Measurements from ENCODE around the gene SREK1.
"Not testable (repeated sequence)": the region's sequence is repeated elsewhere in the genome, so short reads cannot be mapped to it uniquely, and the experiment has no call there.

The SREK1 gene

DNA sequence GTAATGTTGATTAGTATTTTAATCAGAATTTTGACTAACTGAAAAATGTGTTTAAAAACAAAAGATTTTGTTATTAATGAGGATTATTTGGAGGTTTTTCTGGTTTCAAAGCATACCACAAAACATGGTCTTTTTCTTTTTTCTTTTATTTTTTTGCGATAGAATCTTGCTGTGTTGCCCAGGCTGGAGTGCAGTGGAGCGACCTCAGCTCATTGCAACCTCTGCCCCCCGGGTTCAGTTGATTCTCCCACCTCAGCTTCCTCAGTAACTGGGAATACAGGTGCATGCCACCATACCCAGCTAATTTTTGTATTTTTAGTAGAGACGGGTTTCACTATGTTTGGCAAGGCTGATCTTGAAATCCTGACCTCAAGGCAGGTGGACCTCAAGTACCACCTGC is 24.1 kb downstream of the SREK1 start:
- DNase-seq: no peak

DNA sequence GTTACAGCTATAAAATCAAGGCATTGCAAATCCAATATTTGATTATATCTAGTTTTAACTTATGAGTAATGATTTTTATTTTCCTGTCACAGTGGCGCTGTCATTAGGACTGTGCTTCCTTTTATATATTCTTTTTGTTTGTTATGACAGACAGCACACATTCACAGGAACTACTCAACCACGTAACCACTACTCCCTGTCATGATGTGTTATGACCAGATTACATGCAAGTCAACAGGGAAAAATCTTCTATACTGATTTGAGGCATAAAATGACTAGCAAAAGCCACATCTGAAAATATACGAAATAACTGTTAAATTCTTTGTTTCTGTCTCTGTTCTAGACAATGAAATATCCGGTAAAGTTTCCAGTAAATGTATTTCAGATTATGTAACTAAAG is 25.4 kb downstream of the SREK1 start:
- no peak for DNase-seq

DNA sequence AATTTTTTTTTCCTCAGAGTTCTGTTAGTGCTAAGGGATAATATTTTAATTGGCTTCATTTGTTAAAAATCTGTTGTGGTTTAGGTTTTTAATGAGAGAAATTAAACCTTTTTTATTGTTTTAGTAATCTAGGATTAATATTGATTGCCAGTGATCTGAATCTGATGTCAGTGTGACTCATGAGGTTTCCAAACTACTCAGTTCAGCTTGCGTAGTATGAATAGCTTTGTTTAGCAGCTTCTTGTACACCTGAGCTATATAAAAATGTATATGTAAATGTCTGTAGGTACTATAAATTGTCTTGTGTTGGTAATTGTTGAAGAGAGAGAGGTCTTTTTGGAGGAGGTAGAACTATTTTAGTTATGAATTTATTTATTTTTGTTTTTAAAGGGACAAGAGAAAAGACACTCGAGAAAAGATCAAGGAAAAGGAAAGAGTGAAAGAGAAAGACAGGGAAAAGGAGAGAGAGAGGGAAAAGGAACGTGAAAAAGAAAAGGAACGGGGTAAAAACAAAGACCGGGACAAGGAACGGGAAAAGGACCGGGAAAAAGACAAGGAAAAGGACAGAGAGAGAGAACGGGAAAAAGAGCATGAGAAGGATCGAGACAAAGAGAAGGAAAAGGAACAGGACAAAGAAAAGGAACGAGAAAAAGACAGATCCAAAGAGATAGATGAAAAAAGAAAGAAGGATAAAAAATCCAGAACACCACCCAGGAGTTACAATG is 26.3 kb downstream of the SREK1 start:
- no peak for DNase-seq

DNA sequence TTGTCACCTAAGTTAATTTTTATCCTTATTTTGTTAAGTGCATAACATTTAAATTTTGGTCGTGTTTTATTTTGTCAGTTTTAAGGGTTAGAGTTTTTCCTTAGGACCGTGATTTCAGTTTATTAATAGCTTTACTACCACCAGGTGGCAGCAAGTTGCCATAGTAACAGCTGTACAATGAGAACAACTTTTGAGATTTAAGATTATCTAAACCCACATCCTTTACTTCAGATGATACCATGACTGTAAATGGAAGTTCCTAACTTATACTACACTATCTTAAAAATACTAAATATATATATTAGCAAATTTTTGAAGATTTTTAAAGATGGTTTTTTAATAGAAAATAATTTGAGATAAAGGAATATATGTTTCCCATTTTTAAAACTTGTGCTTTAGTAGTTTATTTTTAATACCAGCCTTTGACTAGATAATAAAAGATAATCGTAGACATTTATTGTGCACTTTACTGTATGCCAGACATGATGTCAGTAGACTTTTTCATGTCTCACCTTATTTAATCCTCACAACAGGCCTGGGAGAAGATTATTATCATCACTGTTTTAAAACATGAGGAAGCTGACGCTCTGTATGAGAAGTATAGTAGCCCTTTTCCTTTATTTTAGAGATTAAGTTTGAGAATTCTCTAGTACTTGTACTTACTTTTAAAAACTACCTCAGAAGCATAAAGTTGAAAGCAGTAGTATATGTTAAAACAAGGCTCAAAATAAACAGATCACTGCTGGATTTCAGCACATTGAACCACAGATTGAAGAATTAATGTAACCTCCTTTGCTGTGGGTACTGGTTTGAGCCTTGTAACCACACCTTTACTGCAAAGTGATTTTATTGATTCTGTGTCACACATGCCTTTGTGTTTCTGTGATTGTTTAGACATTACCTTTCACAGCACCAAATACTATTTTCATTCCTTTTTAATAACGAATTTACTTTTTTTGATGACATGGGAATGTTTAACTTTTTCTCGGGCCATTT is 27.5 kb downstream of the SREK1 start:
- DNase-seq: peak; percentile 53

DNA sequence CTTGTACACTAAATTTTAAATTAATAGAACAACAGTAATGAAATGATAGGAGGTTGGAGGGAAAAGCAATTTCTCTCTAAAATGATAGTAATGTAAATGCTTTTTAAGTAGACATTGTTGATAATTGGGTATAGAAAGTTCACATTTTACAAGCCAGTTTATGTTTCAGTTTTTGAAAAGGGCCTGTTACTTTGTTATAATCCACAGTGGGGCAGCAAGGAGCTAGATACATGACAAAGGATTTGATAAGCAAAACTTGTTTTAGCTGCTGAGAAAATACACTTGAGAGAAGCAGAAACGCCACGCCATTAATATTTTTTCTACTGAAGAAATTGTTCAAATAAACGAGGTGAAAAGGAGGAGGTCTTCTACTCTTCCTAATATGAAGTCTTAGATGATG is 30.2 kb downstream of the SREK1 start:
- DNase-seq: peak; percentile 15

DNA sequence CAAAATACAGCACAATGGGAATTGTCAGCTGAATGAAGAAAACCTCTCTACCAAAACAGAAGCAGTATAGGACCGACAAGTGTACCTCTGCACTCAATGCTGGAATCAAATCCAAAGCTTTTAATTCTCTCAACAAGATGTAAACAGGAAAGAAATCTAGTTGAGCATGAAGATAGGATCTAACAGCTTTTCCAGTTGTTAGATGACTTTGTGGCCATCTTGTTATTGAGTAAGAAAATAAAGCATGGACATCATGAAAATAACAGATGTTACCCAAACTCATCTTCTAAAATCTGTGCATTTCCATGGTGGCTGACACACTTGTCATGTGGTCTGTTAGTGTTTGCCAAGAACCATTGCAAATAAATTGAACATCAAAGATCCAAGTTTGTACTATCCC is 34.7 kb downstream of the SREK1 start:
- DNase-seq: no peak

DNA sequence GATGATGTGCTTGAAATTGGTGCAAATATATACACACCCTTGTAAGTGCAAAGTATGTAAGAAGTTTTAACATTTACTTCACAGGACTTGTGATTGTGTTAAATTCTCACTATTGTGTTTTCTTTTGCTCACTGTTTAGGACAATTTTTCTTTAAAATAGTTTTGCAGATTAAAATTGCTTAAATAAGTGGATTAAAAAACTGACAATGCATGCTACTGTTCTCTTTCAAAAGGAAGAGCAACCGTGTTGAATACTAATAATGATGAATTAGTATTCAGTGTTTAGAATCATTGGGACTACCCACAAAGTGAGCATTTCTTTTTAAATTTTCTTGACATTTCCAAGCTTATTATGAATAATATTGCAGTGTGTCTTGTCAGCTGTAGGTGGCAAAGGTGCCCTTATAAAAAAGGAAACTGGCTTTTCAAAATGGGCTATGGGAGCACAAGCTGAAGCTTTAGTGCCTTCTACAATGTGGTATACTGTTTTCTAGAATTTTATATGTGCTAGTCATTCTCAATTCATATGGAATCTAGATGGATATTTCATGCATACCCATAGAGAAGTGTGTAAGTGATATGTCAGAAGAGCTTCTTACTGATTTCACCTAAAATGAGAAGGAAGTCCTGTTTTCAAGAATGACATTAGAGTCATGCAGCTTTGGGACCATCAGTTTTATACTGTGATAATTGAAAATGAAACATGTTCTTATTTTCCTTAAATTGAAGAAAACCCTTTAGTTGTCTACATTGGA is 35.4 kb downstream of the SREK1 start:
- no peak for DNase-seq

DNA sequence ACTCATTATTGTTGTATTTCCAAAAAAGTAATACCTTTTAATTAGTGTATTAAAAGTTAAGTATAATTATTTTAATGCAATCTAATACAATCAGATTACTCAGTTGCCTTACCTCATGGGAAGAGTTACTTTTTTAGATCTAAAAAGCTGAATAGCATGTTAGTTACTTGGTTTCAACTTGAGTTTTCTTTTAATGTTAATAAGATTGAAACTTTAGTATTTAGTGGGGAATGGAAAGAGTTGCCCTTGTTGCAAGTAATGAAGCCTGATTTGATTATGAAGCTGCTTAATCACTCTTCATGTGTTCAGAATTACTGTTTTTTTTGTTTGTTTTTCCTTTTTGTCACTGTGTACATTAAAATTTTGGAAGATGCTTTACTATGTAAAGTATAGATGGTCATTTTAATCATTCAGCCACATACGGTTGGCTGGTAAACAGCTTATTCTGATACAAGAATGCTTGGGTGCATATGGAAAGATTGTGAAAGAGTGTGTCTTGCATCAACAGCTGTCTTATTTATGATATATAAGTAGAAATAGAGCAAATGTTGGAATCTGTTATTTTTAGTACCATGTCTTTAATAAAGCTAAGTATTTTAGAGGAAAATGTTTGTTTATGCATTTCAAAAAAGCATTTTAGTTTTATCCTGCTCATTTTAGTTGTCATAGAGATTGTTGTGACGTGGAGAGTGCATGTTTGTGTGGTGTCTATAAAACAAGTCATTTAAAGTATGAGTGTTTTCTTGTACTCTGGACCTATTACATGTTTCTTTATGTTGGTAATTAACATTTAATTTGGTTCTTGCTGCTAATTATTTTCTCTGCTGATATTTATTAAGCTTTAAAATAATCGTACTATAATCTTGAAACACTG is 36.4 kb downstream of the SREK1 start:
- no peak for DNase-seq

DNA sequence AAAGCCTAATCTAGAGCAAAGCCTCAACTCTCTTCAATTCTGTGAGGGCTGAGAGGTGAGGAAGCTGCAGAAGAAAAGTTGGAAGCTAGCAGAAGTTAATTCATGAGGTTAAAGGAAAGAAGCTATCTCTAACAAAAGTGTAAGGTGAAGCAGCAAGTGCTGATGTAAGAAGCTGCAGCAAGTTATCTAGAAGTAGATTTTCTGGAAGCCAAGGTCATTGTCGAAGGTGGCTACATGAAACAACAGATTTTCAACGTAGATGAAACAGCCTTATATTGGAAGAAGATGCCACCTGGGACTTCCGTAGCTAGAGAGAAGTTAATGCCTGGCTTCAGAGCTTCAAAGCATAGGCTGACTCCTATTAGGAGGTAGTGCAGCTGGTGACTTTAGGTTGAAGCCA is 42.0 kb downstream of the SREK1 start:
- DNase-seq: no peak

DNA sequence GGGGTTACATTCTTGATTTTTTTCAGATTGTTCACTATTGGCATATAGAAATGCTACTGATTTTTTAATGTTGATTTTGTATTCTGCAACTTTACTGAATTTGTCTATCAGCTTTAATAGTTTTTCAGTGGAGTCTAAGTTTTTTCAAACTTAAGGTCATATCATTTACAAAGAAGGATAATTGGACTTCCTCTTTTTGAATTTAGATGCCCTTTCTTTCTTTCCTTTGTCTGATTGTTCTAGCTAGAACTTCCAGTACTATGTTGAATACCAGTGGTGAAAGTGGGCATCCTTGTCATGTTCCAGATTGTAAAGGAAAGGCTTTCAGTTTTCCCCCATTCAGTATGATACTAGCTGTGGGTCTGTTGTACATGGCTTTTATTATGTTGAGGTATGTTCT is 49.3 kb downstream of the SREK1 start:
- no peak for DNase-seq

DNA sequence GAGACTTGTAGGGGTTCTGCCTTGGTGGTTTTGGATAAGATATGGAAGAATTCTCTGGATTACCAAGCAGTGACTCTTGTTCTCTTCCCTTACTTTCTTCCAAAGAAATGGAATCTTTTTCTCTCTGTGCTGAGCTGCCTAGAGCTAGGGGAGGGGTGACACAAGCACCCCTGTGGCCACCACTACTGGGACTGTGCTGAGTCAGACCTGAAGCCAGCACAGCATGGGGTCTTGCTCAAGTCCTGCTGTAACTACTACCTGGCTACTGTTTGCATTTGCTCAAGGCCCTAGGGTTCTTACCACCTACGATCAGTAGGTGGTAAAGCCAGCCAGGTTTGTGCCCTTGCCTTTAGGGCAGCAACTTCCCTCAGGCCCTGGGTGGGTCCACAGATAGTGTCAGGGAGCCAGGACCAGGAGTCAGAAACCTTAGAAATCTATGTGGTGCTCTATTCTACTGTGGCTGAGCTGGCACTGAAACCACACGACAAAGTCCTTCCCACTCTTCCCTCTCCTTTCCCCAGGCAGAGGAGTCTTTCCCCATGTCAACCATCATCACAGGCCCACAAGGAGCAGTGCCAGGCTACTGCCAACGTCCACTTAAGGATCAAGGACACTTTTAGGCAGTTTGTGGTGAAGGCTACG is 53.8 kb downstream of the SREK1 start:
- DNase-seq: peak; percentile 25

DNA sequence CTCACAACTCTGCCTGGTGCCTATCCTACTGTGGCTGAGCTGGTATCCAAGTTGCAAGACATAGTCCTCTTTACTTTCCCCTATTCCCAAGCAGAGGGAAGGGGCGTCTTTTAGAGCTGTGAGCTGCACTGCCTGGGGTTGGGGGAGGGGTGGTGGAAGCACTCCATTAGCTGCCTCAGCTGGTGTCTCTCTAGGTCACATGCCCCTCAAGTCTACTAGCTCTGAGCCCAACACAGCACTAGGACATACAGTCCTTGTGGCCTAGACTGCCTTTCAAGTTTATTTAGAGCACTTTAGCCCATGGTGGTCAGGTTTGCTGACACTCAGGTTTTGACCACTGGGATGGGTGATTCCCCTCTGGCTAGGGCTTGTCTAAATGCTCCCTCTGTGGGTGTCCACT is 54.7 kb downstream of the SREK1 start:
- DNase-seq: no peak

DNA sequence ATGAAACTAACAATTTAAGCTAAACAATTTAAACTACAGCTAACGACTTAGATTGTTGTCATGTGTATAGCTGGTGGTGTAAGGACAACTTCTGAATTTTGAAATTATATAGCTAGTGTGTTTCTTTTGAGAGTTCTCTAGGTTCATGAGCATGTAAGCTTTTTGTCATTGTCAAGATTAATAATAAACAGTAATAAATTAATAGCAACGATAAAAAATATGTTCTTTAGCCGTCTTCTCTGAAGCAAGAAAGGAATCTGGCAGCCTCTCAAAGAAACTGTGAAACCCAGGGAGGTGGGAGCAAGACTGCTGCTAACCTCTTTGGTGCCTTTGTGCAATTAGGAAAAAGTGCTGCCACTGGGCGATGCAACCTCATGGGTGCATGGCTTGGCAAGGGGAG is 59.4 kb downstream of the SREK1 start:
- DNase-seq: no peak

DNA sequence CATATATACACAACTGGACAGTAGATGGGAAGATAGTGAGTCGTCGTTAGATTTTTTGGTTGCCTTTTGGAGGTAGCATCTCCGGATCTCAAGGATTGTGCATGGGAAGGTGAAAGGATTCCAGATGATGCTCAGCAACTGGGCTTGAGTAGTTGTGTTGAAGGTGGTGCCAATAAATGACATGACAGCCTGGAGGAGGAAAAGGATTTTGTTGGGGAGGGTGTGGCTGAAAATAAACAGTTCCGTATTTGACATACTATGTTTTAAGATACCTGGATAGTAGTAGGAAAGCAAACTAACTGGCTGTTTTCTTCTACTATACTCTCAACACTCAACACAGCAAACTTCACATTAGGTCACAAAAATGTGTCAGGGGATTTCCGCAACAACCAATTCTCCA is 62.4 kb downstream of the SREK1 start:
- no peak for DNase-seq

DNA sequence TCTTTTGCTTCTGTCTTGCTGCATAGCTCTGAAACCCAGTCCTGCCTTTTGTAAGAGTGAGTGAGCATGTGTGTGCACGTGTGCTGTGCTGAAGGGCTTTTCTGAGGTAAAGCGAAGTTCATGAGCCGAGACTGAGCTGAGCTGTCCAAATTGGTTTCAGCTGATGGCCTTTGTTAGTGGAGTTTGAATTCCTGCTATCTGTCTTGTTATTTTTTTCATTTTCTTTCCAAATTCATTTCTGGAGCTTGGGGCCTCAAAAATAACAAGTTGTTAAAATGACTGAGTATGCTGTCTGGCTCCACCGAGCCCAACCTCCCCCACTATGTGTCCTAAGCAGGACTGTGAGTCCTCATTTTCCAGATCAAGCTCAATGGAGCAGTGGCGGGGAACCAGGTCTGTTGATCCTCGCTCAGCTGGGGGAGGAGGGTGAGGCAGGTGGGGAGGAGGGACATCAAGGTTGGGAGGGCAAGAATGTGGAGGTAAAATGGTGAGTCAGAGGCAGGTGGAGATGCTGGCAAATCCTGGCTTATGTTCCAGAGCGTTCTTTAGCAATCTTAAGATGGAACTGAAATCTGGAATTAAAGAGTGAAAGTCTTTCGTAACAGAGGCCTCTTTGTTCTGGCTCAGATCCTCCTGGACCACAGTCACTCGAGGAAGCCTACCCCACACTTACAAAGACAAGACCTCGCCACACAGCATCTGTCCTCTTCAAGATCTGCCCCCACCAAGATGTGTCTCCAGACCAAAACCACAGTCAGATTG is 63.9 kb downstream of the SREK1 start:
- DNase-seq: no peak

DNA sequence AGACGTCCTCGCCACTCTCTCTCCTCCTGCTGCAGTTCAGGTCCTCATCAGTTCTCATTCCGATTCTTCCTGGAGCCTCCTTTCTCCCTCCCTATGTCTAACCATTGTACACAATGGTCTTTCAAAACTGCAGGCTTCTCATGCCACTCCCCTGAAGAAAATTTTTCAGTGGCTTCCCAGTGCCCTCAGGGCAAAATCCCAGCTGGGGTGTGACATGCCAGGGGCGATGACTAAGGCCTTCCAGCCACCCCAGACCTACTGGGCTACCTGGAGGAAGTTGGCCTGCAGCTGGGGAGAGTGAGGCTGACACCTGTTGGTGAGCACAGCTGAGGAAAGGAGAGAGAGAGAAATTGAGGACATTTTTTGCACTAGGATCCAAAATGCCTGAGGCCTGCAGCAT is 65.2 kb downstream of the SREK1 start:
- peak; percentile 82 for DNase-seq

DNA sequence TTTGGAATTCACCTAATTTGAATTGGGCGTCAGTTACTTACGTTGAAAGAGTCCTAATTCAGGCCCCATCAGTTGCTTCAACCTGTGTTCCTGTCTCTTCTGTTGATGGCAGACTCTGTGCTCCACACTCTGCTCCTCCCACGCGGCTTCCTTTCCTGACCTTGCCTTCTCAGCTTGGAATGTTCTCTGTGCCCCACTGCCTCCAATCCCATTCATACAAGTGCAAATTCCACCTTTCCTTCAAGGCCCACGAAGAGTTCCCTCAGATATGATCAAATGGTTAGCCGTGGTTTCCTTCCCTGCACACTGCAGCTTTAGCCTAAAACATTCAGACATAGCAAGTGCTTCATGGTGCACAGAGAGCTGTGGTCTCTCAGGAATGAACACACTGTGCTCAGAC is 65.7 kb downstream of the SREK1 start:
- DNase-seq: no peak

DNA sequence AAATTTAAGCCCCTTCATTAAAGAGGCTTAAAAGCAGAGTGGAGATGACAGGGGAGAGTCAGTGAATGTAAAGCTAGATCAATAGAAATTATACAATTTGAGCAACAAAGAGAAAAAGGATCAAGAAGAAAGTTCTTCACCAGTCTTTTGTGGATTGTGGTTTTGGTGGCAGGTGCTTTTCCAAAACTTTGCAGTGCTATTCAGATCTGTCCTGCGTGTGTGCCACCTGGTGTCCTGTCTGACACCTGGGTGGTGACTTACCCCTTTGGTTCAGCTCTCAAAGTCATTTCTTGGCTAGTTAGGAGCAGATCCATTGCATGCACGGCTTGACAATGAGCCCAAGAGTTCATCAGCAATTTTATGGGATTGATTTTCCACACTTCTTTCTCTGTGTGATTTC is 69.4 kb downstream of the SREK1 start:
- DNase-seq: no peak

DNA sequence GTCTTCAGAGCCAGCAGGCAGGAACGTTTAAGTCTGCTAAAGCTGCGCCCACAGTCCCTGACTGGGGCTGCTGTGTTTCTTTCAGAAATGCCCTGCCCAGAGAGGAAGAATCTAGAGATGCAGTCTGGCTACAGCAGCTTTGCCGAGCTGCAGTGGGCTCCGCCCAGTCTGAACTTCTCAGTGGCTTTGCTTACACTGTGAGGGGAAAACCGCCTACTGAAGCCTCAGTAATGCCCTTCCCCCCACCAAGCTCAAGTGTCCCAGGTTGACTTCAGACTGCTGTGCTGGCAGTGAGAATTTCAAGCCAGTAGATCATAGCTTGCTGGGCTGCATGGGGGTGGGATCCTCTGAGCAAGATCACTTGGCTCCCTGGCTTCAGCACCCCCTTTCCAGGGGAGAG is 78.4 kb downstream of the SREK1 start:
- DNase-seq: no peak

DNA sequence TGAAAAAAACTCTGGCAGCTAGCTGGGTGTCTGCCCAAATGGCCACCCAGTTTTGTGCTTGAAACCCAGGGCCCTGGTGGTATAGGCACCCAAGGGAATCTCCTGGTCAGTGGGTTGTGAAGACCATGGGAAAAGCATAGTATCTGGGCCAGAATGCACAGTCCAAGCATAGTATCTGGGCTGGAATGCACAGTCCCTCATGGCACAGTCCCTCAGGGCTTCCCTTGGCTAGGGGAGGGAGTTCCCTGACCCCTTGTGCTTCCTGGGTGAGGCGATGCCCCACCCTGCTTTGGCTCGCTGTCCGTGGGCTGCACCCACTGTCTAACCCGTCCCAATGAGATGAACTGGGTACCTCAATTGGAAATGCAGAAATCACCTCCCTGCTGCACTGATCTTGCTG is 78.8 kb downstream of the SREK1 start:
- DNase-seq: not testable (repeated sequence)

DNA sequence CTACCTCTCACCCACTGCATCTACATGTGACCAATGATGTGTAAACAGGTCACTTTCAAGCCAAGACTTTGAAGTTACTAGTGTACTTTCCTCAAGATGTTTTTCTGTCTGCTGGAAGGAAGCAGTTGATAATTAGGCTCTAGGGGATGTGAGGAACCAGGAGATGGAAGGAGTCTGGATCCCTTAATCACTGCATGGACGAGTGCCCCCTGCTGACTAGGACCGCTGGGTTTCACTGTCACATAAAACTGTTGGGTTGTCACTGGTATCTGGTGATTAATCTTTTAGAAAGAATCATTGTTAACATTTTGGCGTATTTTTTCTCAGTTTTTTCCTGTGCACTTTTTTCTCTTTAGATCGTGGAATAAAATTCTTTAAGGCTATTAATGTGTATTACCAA is 79.5 kb downstream of the SREK1 start:
- no peak for DNase-seq

Data from EL (cell line).